ENCODE data around the gene ENTPD2. TPM values are rescaled to one million over a fixed set of nuclear protein-coding genes. Genes with fewer than 3 reads are reported as not detected.

Gene ENTPD2
- total RNA-seq, 2 experiments from 2014 or later, result 0.16 TPM; not detected in 1

DNA sequence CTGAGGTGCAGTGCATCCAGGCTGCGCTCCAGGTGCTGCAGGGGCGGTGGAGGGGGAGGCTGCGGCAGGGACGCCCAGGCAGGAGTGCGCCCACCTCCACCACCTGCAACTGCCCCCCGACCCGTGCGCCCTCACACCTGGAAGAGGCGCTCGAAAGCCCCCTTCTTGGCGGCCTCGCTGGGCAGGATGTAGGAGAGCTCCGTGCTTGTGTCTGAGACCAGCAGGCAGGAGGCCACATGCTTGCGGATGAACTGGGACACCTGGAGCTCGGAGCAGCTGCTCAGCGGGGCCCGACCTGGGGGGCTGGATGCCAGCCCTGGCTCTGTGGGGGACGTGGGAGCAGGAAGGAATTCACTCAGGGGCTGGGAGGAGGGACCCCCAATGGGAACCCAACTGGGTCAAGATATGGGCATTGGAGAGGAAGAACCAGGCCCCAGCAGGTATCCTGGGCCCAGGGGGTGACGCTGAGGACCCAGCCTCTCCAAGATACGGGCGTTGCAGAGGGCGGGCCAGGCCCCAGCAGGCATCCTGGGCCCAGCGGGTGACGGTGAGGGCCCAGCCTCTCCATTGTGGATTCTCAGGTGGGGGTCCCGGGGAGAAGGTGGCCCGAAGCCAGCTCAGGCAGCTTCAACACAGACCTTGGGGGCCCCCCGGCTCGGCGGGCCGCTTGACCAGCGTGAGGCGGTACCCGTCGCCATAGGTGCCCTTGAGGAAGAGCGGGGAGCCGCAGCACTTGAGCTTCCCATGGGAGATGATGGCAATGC is 38.9 kb downstream of the ENTPD2 start:
- Histone ChIP-seq H3K9me2 (ENCODE audit: insufficient read depth, low read length) (no peaks in the 10 kb centered on the region), H3K9me3 (ENCODE audit: low read length) (no peaks in the 10 kb centered on the region), H3K27ac (ENCODE audit: low read depth, low read length, poor library complexity, severe bottlenecking) (no peak overlapping the region), H4K20me1 (ENCODE audit: insufficient read depth, low read length) (no peaks in the 10 kb centered on the region), H3K4me3 (ENCODE audit: low read depth, low read length, poor library complexity, severe bottlenecking) (no peak overlapping the region), H3K4me1 (ENCODE audit: insufficient read depth, low read length, poor library complexity, severe bottlenecking) (peaks cover 9% of the 10 kb centered on the region), H3K79me2 (ENCODE audit: insufficient read depth, low read depth, low read length) (no peaks in the 10 kb centered on the region), H3K36me3 (ENCODE audit: insufficient read depth, low read length) (no peaks in the 10 kb centered on the region), H3K4me2 (ENCODE audit: low read length) (no peak overlapping the region), H2AFZ (ENCODE audit: low read length) (no peak overlapping the region)
- POLR2A ChIA-PET, result no interaction called here
- intact Hi-C loops (cut with micrococcal nuclease; ENCODE audit: unreplicated experiment), result no loop called here
- CTCF ChIA-PET (ENCODE audit: unreplicated experiment), result no interaction called here
- TF ChIP-seq CTCF (conservative IDR thresholded peaks at IDR 0.05; ENCODE audit: low read length), result no peak
- TF ChIP-seq EZH2phosphoT487 (IDR thresholded peaks at IDR 0.05; ENCODE audit: borderline replicate concordance, low read depth, low read length), result no peak
- BruUV-seq (replicated peaks), result no TSS peak
- no peak for DNase-seq (ENCODE audit: low spot score)

DNA sequence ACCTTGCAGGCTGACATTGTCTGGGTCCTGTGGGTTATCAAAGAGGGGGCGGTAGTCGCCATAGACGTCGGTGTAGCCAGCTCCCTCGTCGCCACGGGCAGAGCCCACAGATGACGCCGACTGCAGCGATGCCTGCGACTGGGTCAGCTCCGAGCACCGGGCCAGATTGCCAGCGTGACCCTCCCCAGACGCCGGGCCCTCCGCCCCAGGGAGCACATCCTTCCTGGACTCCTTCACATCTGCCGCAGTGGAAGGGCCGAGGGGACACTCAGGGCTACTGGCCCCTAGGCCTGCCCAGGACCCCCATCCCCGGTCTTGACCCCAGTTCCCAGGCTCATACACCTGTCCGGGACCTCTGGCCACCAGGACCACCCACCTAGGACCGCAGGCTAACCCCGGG is 39.7 kb downstream of the ENTPD2 start:
- BruUV-seq (replicated peaks), result no TSS peak
- ChIA-PET POLR2A (no interaction called here), CTCF (ENCODE audit: unreplicated experiment) (no interaction called here)
- H3K9me2 ChIP-seq (ENCODE audit: insufficient read depth, low read length), result no peaks in the 10 kb centered on the region
- no peak overlapping the region for H3K4me3 ChIP-seq (ENCODE audit: low read depth, low read length, poor library complexity, severe bottlenecking)
- no peak for TF ChIP-seq EZH2phosphoT487 (IDR thresholded peaks at IDR 0.05; ENCODE audit: borderline replicate concordance, low read depth, low read length)
- TF ChIP-seq CTCF (conservative IDR thresholded peaks at IDR 0.05; ENCODE audit: low read length), result no peak
- no peaks in the 10 kb centered on the region for H3K9me3 ChIP-seq (ENCODE audit: low read length)
- intact Hi-C loops (cut with micrococcal nuclease; ENCODE audit: unreplicated experiment), result no loop called here
- no peak overlapping the region for H3K4me2 ChIP-seq (ENCODE audit: low read length)
- no peak overlapping the region for H3K27ac ChIP-seq (ENCODE audit: low read depth, low read length, poor library complexity, severe bottlenecking)
- no peaks in the 10 kb centered on the region for H3K36me3 ChIP-seq (ENCODE audit: insufficient read depth, low read length)
- no peak for DNase-seq (ENCODE audit: low spot score)
- peaks cover 1% of the 10 kb centered on the region for H3K4me1 ChIP-seq (ENCODE audit: insufficient read depth, low read length, poor library complexity, severe bottlenecking)
- H4K20me1 ChIP-seq (ENCODE audit: insufficient read depth, low read length), result no peaks in the 10 kb centered on the region
- H2AFZ ChIP-seq (ENCODE audit: low read length), result no peak overlapping the region
- H3K79me2 ChIP-seq (ENCODE audit: insufficient read depth, low read depth, low read length), result no peaks in the 10 kb centered on the region

- no peaks in the 10 kb centered on the region for H3K36me3 ChIP-seq (ENCODE audit: insufficient read depth, low read length)
- H3K4me2 ChIP-seq (ENCODE audit: low read length), result no peak overlapping the region
- no peaks in the 10 kb centered on the region for H3K9me3 ChIP-seq (ENCODE audit: low read length)
- H3K4me3 ChIP-seq (ENCODE audit: low read depth, low read length, poor library complexity, severe bottlenecking), result no peak overlapping the region
- H3K4me1 ChIP-seq (ENCODE audit: insufficient read depth, low read length, poor library complexity, severe bottlenecking), result peaks cover 4% of the 10 kb centered on the region
- no peak overlapping the region for H3K27ac ChIP-seq (ENCODE audit: low read depth, low read length, poor library complexity, severe bottlenecking)
- intact Hi-C loops (cut with micrococcal nuclease; ENCODE audit: unreplicated experiment), result no loop called here
- no peak for TF ChIP-seq EZH2phosphoT487 (IDR thresholded peaks at IDR 0.05; ENCODE audit: borderline replicate concordance, low read depth, low read length)
- no peak for TF ChIP-seq CTCF (conservative IDR thresholded peaks at IDR 0.05; ENCODE audit: low read length)
- ChIA-PET POLR2A (no interaction called here), CTCF (ENCODE audit: unreplicated experiment) (no interaction called here)
- H3K79me2 ChIP-seq (ENCODE audit: insufficient read depth, low read depth, low read length), result no peaks in the 10 kb centered on the region
- no peaks in the 10 kb centered on the region for H3K9me2 ChIP-seq (ENCODE audit: insufficient read depth, low read length)
- DNase-seq (ENCODE audit: low spot score), result no peak
- H4K20me1 ChIP-seq (ENCODE audit: insufficient read depth, low read length), result no peaks in the 10 kb centered on the region
- BruUV-seq (replicated peaks), result no TSS peak
- no peak overlapping the region for H2AFZ ChIP-seq (ENCODE audit: low read length)
Observed at GRCh38 chr9:137013571-137013940, 40.3 kb downstream of the ENTPD2 start.

All from OCI-LY7 (cell line).